Testis (tissue), 2 donors: ENCODE data around the gene TMEM151A.
A peak's percentile ranks its signal among the peaks of the same experiment; 100 is the strongest.

Experiments
- CTCF ChIP-seq, 3 experiments: fragments of 450-650 bp in 2 of 3; fragments of 200-600 bp in 1 of 3; sonication (generic) in 1 of 3; IDR thresholded peaks; one replicate each; pipeline ENCODE4 v1.5.1; 2016 to 2019; ENCODE audit warnings: antibody characterized with exemption in 3 of 3, mild to moderate bottlenecking in 2 of 3, moderate library complexity in 1 of 3
- POLR2A ChIP-seq: fragments of 450-650 bp; IDR thresholded peaks from one replicate; pipeline ENCODE4 v1.6.1; 2017; ENCODE audit warnings: antibody characterized with exemption, mild to moderate bottlenecking, moderate library complexity

DNA sequence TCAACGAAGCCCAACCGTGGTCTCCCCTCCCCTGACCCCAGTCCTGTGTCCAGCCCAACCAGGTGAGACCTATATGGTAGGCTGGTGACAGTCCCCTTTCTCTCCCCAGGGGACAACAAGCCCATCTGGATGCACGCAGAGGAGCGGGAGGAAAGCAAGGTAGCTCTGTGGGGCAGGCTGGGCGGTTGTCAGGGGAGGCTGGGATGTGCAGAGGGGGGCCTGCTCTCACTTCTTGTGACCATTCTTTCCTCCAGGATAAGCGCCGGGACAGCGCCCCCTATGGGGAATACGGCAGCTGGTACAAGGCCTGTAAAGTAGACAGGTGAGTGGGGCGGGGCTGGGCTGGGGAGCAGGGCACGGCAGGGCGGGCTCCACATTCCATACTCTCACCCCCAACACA, 26.8 kb upstream of the TMEM151A start:
- TF ChIP-seq CTCF (IDR thresholded peaks at IDR 0.05) (peak in 2 of 3 experiments; percentile 35), POLR2A (no peak)
